ENCODE measurements around the gene IGF1.
"Not testable (repeated sequence)": the region's sequence is repeated elsewhere in the genome, so short reads cannot be mapped to it uniquely, and the experiment has no call there.

IGF1 gene

GRCh38 chr12:102369876-102370275 lies 110.5 kb downstream of the IGF1 start:
- no peak for DNase-seq (ENCODE audit: low read depth, low spot score)
- no peak for TF ChIP-seq FOXP2 (optimal IDR thresholded peaks at IDR 0.05; ENCODE audit: control extremely low read depth, extremely low read length, insufficient read depth)
- no peak for TF ChIP-seq POLR2AphosphoS5 (IDR thresholded peaks at IDR 0.05; ENCODE audit: borderline replicate concordance, low read depth, low read length)
- TF ChIP-seq EZH2 (IDR thresholded peaks at IDR 0.05): no peak
- Histone ChIP-seq H3K9me3 (ENCODE audit: low read depth, low read length) (no peaks in the 10 kb centered on the region), H3K9ac (ENCODE audit: insufficient read length) (no peak overlapping the region), H3K27ac (no peak overlapping the region), H3K4me3 (no peak overlapping the region), H3K36me3 (ENCODE audit: insufficient read depth, low read length) (no peaks in the 10 kb centered on the region)

GRCh38 chr12:102365365-102365764 lies 115.0 kb downstream of the IGF1 start:
- no peaks in the 10 kb centered on the region for H3K36me3 ChIP-seq (ENCODE audit: insufficient read depth, low read length)
- TF ChIP-seq EZH2 (IDR thresholded peaks at IDR 0.05): no peak
- no peak for TF ChIP-seq FOXP2 (optimal IDR thresholded peaks at IDR 0.05; ENCODE audit: control extremely low read depth, extremely low read length, insufficient read depth)
- no peak for TF ChIP-seq POLR2AphosphoS5 (IDR thresholded peaks at IDR 0.05; ENCODE audit: borderline replicate concordance, low read depth, low read length)
- H3K9ac ChIP-seq (ENCODE audit: insufficient read length): no peak overlapping the region
- no peak overlapping the region for H3K27ac ChIP-seq
- DNase-seq (ENCODE audit: low read depth, low spot score): no peak
- H3K4me3 ChIP-seq: no peak overlapping the region
- no peaks in the 10 kb centered on the region for H3K9me3 ChIP-seq (ENCODE audit: low read depth, low read length)

GRCh38 chr12:102364709-102365108 lies 115.7 kb downstream of the IGF1 start:
- H3K27ac ChIP-seq: no peak overlapping the region
- no peak overlapping the region for H3K4me3 ChIP-seq
- no peak for DNase-seq (ENCODE audit: low read depth, low spot score)
- no peaks in the 10 kb centered on the region for H3K9me3 ChIP-seq (ENCODE audit: low read depth, low read length)
- no peak overlapping the region for H3K9ac ChIP-seq (ENCODE audit: insufficient read length)
- H3K36me3 ChIP-seq (ENCODE audit: insufficient read depth, low read length): no peaks in the 10 kb centered on the region
- TF ChIP-seq POLR2AphosphoS5 (IDR thresholded peaks at IDR 0.05; ENCODE audit: borderline replicate concordance, low read depth, low read length) (no peak), FOXP2 (optimal IDR thresholded peaks at IDR 0.05; ENCODE audit: control extremely low read depth, extremely low read length, insufficient read depth) (no peak), EZH2 (IDR thresholded peaks at IDR 0.05) (no peak)

GRCh38 chr12:102356690-102357089 lies 123.7 kb downstream of the IGF1 start:
- TF ChIP-seq EZH2 (IDR thresholded peaks at IDR 0.05): no peak
- TF ChIP-seq POLR2AphosphoS5 (IDR thresholded peaks at IDR 0.05; ENCODE audit: borderline replicate concordance, low read depth, low read length): no peak
- TF ChIP-seq FOXP2 (optimal IDR thresholded peaks at IDR 0.05; ENCODE audit: control extremely low read depth, extremely low read length, insufficient read depth): no peak
- Histone ChIP-seq H3K36me3 (ENCODE audit: insufficient read depth, low read length) (no peaks in the 10 kb centered on the region), H3K4me3 (no peak overlapping the region), H3K9me3 (ENCODE audit: low read depth, low read length) (no peaks in the 10 kb centered on the region), H3K27ac (no peak overlapping the region), H3K9ac (ENCODE audit: insufficient read length) (no peak overlapping the region)
- no peak for DNase-seq (ENCODE audit: low read depth, low spot score)

GRCh38 chr12:102354281-102354680 lies 126.1 kb downstream of the IGF1 start:
- not testable (repeated sequence) for H3K4me3 ChIP-seq; H3K27ac ChIP-seq; H3K9ac ChIP-seq (ENCODE audit: insufficient read length); H3K9me3 ChIP-seq (ENCODE audit: low read depth, low read length); DNase-seq (ENCODE audit: low read depth, low spot score); H3K36me3 ChIP-seq (ENCODE audit: insufficient read depth, low read length)

- TF ChIP-seq EZH2 (IDR thresholded peaks at IDR 0.05) (no peak), FOXP2 (optimal IDR thresholded peaks at IDR 0.05; ENCODE audit: control extremely low read depth, extremely low read length, insufficient read depth) (no peak), POLR2AphosphoS5 (IDR thresholded peaks at IDR 0.05; ENCODE audit: borderline replicate concordance, low read depth, low read length) (no peak)
- Histone ChIP-seq H3K4me3 (no peak overlapping the region), H3K9ac (ENCODE audit: insufficient read length) (no peak overlapping the region), H3K9me3 (ENCODE audit: low read depth, low read length) (no peaks in the 10 kb centered on the region), H3K27ac (no peak overlapping the region), H3K36me3 (ENCODE audit: insufficient read depth, low read length) (no peaks in the 10 kb centered on the region)
- no peak for DNase-seq (ENCODE audit: low read depth, low spot score)
These were observed 129.0 kb downstream of the IGF1 start for GRCh38 chr12:102351322-102351721.

- Histone ChIP-seq H3K36me3 (ENCODE audit: insufficient read depth, low read length) (no peaks in the 10 kb centered on the region), H3K27ac (no peak overlapping the region), H3K9me3 (ENCODE audit: low read depth, low read length) (no peaks in the 10 kb centered on the region), H3K4me3 (no peak overlapping the region), H3K9ac (ENCODE audit: insufficient read length) (no peak overlapping the region)
- no peak for TF ChIP-seq FOXP2 (optimal IDR thresholded peaks at IDR 0.05; ENCODE audit: control extremely low read depth, extremely low read length, insufficient read depth)
- TF ChIP-seq EZH2 (IDR thresholded peaks at IDR 0.05): no peak
- DNase-seq (ENCODE audit: low read depth, low spot score): no peak
These were observed 130.3 kb downstream of the IGF1 start for GRCh38 chr12:102350070-102350469.

GRCh38 chr12:102349079-102349478 lies 131.3 kb downstream of the IGF1 start:
- Histone ChIP-seq H3K27ac (no peak overlapping the region), H3K9me3 (ENCODE audit: low read depth, low read length) (no peaks in the 10 kb centered on the region)
- DNase-seq (ENCODE audit: low read depth, low spot score): no peak

GRCh38 chr12:102347811-102348210 lies 132.6 kb downstream of the IGF1 start:
- TF ChIP-seq FOXP2 (optimal IDR thresholded peaks at IDR 0.05; ENCODE audit: control extremely low read depth, extremely low read length, insufficient read depth) (no peak), POLR2AphosphoS5 (IDR thresholded peaks at IDR 0.05; ENCODE audit: borderline replicate concordance, low read depth, low read length) (no peak), EZH2 (IDR thresholded peaks at IDR 0.05) (no peak)
- Histone ChIP-seq H3K36me3 (ENCODE audit: insufficient read depth, low read length) (no peaks in the 10 kb centered on the region), H3K9ac (ENCODE audit: insufficient read length) (no peak overlapping the region), H3K4me3 (no peak overlapping the region), H3K9me3 (ENCODE audit: low read depth, low read length) (no peaks in the 10 kb centered on the region), H3K27ac (no peak overlapping the region)
- no peak for DNase-seq (ENCODE audit: low read depth, low spot score)

More at GRCh38 chr12:102349079-102349478, 131.3 kb downstream of the IGF1 start:
- Histone ChIP-seq H3K4me3 (no peak overlapping the region), H3K36me3 (ENCODE audit: insufficient read depth, low read length) (no peaks in the 10 kb centered on the region), H3K9ac (ENCODE audit: insufficient read length) (no peak overlapping the region)
- TF ChIP-seq FOXP2 (optimal IDR thresholded peaks at IDR 0.05; ENCODE audit: control extremely low read depth, extremely low read length, insufficient read depth) (no peak), EZH2 (IDR thresholded peaks at IDR 0.05) (no peak), POLR2AphosphoS5 (IDR thresholded peaks at IDR 0.05; ENCODE audit: borderline replicate concordance, low read depth, low read length) (no peak)
